ENCODE data around the gene RNF157. TPM values are rescaled to one million over a fixed set of nuclear protein-coding genes. Genes with fewer than 3 reads are reported as not detected.
A peak's percentile ranks its signal among the peaks of the same experiment; 100 is the strongest.

The RNF157 gene
- total RNA-seq, 4 donors from 2014 or later: 50.5 to 142 (median 85.3) TPM

GRCh38 chr17:76264425-76264754 is 24.1 kb upstream of the RNF157 start:
- in situ Hi-C loops (cut with MboI; ENCODE audit: low sequenced_read_pairs in 4 of 4): no loop called here
- TF ChIP-seq CTCF (IDR thresholded peaks at IDR 0.05 in 4 of 5, conservative IDR thresholded peaks at IDR 0.05 in 1 of 5): no peak
- TF ChIP-seq POLR2A (IDR thresholded peaks at IDR 0.05): no peak
- Histone ChIP-seq H3K4me3 (peak overlapping the region in 3 of 4 donors; percentile 15 to 19 (median 15)), H3K4me1 (peaks cover 47 to 52% of the 10 kb centered on the region in 2 donors), H3K27ac (peak overlapping the region; percentile 76 to 95 (median 85)), H3K36me3 (no peaks in the 10 kb centered on the region), H3K9me3 (no peaks in the 10 kb centered on the region), H3K27me3 (no peaks in the 10 kb centered on the region)
- ATAC-seq: no peak
- no peak for DNase-seq
- intact Hi-C loops (cut with DNase I; ENCODE audit: low total_unique reads): loop anchor here (2.0 to 10.0 kb wide), 3 partner anchors 24 to 480 kb away; partner anchors contain the start of genes MFSD11, RNF157, SRSF2 and UNK

- no peaks in the 10 kb centered on the region for H3K27me3 ChIP-seq
- H3K36me3 ChIP-seq: no peaks in the 10 kb centered on the region
- in situ Hi-C loops (cut with MboI; ENCODE audit: low sequenced_read_pairs in 4 of 4): no loop called here
- H3K4me1 ChIP-seq: peaks cover 42 to 47% of the 10 kb centered on the region in 2 donors
- intact Hi-C loops (cut with DNase I; ENCODE audit: low total_unique reads): loop anchor here (2.0 to 10.0 kb wide), 3 partner anchors 23 to 479 kb away; partner anchors contain the start of genes MFSD11, RNF157, SRSF2 and UNK
- ATAC-seq: no peak
- peak overlapping the region; percentile 76 to 95 (median 85) for H3K27ac ChIP-seq
- no peak for DNase-seq
- no peaks in the 10 kb centered on the region for H3K9me3 ChIP-seq
- no peak overlapping the region for H3K4me3 ChIP-seq
- no peak for TF ChIP-seq CTCF (IDR thresholded peaks at IDR 0.05 in 4 of 5, conservative IDR thresholded peaks at IDR 0.05 in 1 of 5)
- TF ChIP-seq POLR2A (IDR thresholded peaks at IDR 0.05): no peak
Measured at GRCh38 chr17:76263896-76264295, 23.6 kb upstream of the RNF157 start.

- Histone ChIP-seq H3K27me3 (no peaks in the 10 kb centered on the region), H3K4me3 (no peak overlapping the region), H3K4me1 (peaks cover 34 to 36% of the 10 kb centered on the region in 2 donors), H3K27ac (peak overlapping the region; percentile 76 to 95 (median 85)), H3K36me3 (no peaks in the 10 kb centered on the region), H3K9me3 (no peaks in the 10 kb centered on the region)
- peak in 1 of 2 donors; percentile 17 for TF ChIP-seq POLR2A (IDR thresholded peaks at IDR 0.05)
- TF ChIP-seq CTCF (IDR thresholded peaks at IDR 0.05 in 4 of 5, conservative IDR thresholded peaks at IDR 0.05 in 1 of 5): no peak
- in situ Hi-C loops (cut with MboI; ENCODE audit: low sequenced_read_pairs in 4 of 4): no loop called here
- ATAC-seq (peak; percentile 31 to 32), DNase-seq (peak; percentile 69 to 74)
- intact Hi-C loops (cut with DNase I; ENCODE audit: low total_unique reads): loop anchor here (10.0 kb wide), 2 partner anchors 472 to 478 kb away; partner anchors contain the start of genes MFSD11, SRSF2 and UNK
Measured at GRCh38 chr17:76262732-76263344, 22.5 kb upstream of the RNF157 start.

- in situ Hi-C loops (cut with MboI; ENCODE audit: low sequenced_read_pairs in 4 of 4) (no loop called here), intact Hi-C loops (cut with DNase I; ENCODE audit: low total_unique reads) (loop anchor here (10.0 kb wide), 2 partner anchors 473 to 477 kb away; partner anchors contain the start of genes MFSD11, SRSF2 and UNK)
- Histone ChIP-seq H3K4me1 (peaks cover 23 to 24% of the 10 kb centered on the region in 2 donors), H3K4me3 (no peak overlapping the region), H3K27me3 (no peaks in the 10 kb centered on the region), H3K9me3 (no peaks in the 10 kb centered on the region), H3K27ac (peak overlapping the region; percentile 76 to 95 (median 85)), H3K36me3 (no peaks in the 10 kb centered on the region)
- ATAC-seq: no peak
- TF ChIP-seq CTCF (IDR thresholded peaks at IDR 0.05 in 4 of 5, conservative IDR thresholded peaks at IDR 0.05 in 1 of 5) (no peak), POLR2A (IDR thresholded peaks at IDR 0.05) (no peak)
- peak in 1 of 2 donors; percentile 11 for DNase-seq
Measured at GRCh38 chr17:76261421-76262215, 21.3 kb upstream of the RNF157 start.

All from gastrocnemius medialis (tissue), 4 donors.